ENCODE measurements around the gene LUZP4. TPM values are rescaled to one million over a fixed set of nuclear protein-coding genes. Genes with fewer than 3 reads are reported as not detected.

Gene LUZP4
- total and polyA plus RNA-seq, 2 of the 13 experiments (the other 11 are each of a cell fraction or from before 2014, with no cell fraction given), result not detected

DNA sequence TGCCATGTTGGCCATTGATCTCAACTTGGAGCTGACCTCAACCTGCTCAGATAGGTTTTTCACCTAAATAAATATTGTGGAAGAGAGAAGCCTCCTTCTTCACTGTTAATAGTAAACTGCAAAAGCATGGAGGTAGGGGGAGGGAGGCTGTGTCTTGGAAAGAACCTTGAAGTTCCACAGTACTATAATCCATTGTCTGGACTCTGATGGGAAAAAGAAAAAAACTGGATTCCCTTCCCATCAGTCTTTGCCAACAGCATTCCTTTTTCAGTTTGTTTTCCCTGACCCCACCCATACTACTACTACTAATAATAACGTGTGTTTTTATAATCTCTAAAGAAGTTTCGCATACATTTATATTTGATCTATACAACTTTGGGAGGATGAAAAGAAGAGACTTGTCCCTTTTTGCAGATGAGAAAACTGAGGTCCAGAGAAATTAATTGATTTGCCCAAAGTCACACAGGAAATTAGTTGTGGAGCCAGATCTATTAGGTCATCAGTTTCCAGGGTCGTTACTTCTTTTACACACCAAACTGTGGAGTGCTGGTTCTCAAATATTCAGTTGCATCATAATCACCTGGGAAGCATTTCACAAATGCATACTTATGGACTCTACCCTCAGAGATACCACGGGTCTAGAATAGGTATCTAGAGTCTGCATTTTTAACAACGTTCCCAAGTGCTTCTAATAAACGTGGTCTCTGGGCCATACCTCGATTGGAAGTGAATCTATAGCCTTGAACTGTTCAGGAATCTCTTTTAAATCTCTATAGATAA, 59.1 kb downstream of the LUZP4 start:
- H3K9ac ChIP-seq (ENCODE audit: insufficient read depth, low read depth, low read length), result no peak overlapping the region
- no peak overlapping the region for H3K27ac ChIP-seq (ENCODE audit: extremely low read length, insufficient read depth, low read length)
- ATAC-seq (no peak), DNase-seq (ENCODE audit: low spot score) (peak; percentile 27), FAIRE-seq (no peak)
- H3K4me3 ChIP-seq (replicated peaks in 1 of 3; ENCODE audit: insufficient read depth in 1 of 3, low read depth in 2 of 3, low read length in 3 of 3), result no peak overlapping the region
- H3K9me3 ChIP-seq (ENCODE audit: low read length), result no peaks in the 10 kb centered on the region
- no peaks in the 10 kb centered on the region for H4K20me1 ChIP-seq (ENCODE audit: insufficient read depth, low read length)
- H3K79me2 ChIP-seq (ENCODE audit: insufficient read depth, low read length), result no peaks in the 10 kb centered on the region
- BruUV-seq (replicated peaks), result no TSS peak
- H3K27me3 ChIP-seq (ENCODE audit: control insufficient read depth in 1 of 2, insufficient read depth in 2 of 2, low read length in 2 of 2), result no peaks in the 10 kb centered on the region
- no peak overlapping the region for H2AFZ ChIP-seq (ENCODE audit: low read length)
- peaks cover 52% of the 10 kb centered on the region for H3K4me1 ChIP-seq (ENCODE audit: insufficient read depth, low read length)
- intact Hi-C loops (cut with micrococcal nuclease; ENCODE audit: unreplicated experiment), result loop anchor here (5.0 kb wide), 1 partner anchor 214 kb away; the partner anchor contains the start of gene PLS3
- in situ Hi-C loops (cut with HindIII; ENCODE audit: extremely low pct_ligation_motif_present, low pct_unique_long_range_greater_than_20kb), result no loop called here
- 15% methylated on average over 7 of the region's 7 CpGs for WGBS (ENCODE audit: low lambda C conversion rate)
- H3K4me2 ChIP-seq (ENCODE audit: low read depth, low read length), result no peak overlapping the region
- ChIA-PET POLR2A (no interaction called here), CTCF (ENCODE audit: low intra/inter-chr PET ratio, low total read pairs) (no interaction called here)
- H3K36me3 ChIP-seq (replicated peaks in 1 of 2; ENCODE audit: control insufficient read depth in 1 of 2, insufficient read depth in 2 of 2, low read length in 2 of 2), result no peaks in the 10 kb centered on the region
- TF ChIP-seq HNRNPLL (IDR thresholded peaks at IDR 0.05; ENCODE audit: low read depth, low read length, poor library complexity, severe bottlenecking), result no peak
- no peak for TF ChIP-seq ZSCAN22 (CRISPR knock-in tag; IDR thresholded peaks at IDR 0.05)
- TF ChIP-seq CEBPG (CRISPR knock-in tag; IDR thresholded peaks at IDR 0.05), result 0 out of 2 replicates have a peak, but pooled peaks have one; percentile 35
- peak; percentile 74 for TF ChIP-seq ZNF629 (CRISPR knock-in tag; conservative IDR thresholded peaks at IDR 0.05)
- TF ChIP-seq RFXAP (CRISPR knock-in tag; IDR thresholded peaks at IDR 0.05; ENCODE audit: borderline replicate concordance), result no peak
- TF ChIP-seq HNF4A (CRISPR knock-in tag; IDR thresholded peaks at IDR 0.05), result peak; percentile 22; the same call in 1 of the 2 replicates
- TF ChIP-seq ZNF124 (CRISPR knock-in tag; IDR thresholded peaks at IDR 0.05), result no peak
- no peak for TF ChIP-seq TAF15 (IDR thresholded peaks at IDR 0.05; ENCODE audit: low read depth, low read length, poor library complexity, severe bottlenecking)
- TF ChIP-seq ZBTB3 (CRISPR knock-in tag; IDR thresholded peaks at IDR 0.05; ENCODE audit: borderline replicate concordance, low read depth), result no peak
- no peak for TF ChIP-seq NR1H2 (CRISPR knock-in tag; IDR thresholded peaks at IDR 0.05; ENCODE audit: borderline replicate concordance, low read depth)
- TF ChIP-seq FOXC1 (CRISPR knock-in tag; IDR thresholded peaks at IDR 0.05; ENCODE audit: borderline replicate concordance), result no peak
- TF ChIP-seq EP300 (IDR thresholded peaks at IDR 0.05; ENCODE audit: low read depth in 2 of 2, low read length in 2 of 2), result peak in 1 of 2 experiments; percentile 3; a peak in 1 of 4 replicates
- TF ChIP-seq EP300 (CRISPR knock-in tag; IDR thresholded peaks at IDR 0.05; ENCODE audit: borderline replicate concordance), result no peak
- TF ChIP-seq ZNF432 (CRISPR knock-in tag; IDR thresholded peaks at IDR 0.05; ENCODE audit: borderline replicate concordance), result no peak
- no peak for TF ChIP-seq ZNF350 (CRISPR knock-in tag; IDR thresholded peaks at IDR 0.05; ENCODE audit: borderline replicate concordance, low read depth)
- TF ChIP-seq ZBTB26 (CRISPR knock-in tag; IDR thresholded peaks at IDR 0.05; ENCODE audit: borderline replicate concordance), result 0 out of 2 replicates have a peak, but pooled peaks have one; percentile 23
- no peak for TF ChIP-seq ELF4 (CRISPR knock-in tag; IDR thresholded peaks at IDR 0.05; ENCODE audit: borderline replicate concordance)
- TF ChIP-seq ZNF567 (CRISPR knock-in tag; IDR thresholded peaks at IDR 0.05; ENCODE audit: borderline replicate concordance), result no peak
- TF ChIP-seq ZNF574 (CRISPR knock-in tag; IDR thresholded peaks at IDR 0.05), result no peak
- no peak for TF ChIP-seq MLLT10 (CRISPR knock-in tag; IDR thresholded peaks at IDR 0.05)
